SK-N-SH (cell line): Measurements from ENCODE around the gene C10orf143. TPM values are rescaled to one million over a fixed set of nuclear protein-coding genes. Genes with fewer than 3 reads are reported as not detected.

Source experiments
- CTCF ChIA-PET: fragments of 300-600, 350-600 bp; formaldehyde crosslinking; extraction: SDS; loops from one replicate; lab custom pipeline; 2021; lab: Yijun Ruan, JAX
- POLR2A ChIA-PET: fragments of 350-600 bp; sonication (Branson Sonifier 250); formaldehyde crosslinking; extraction: SDS; loops from one replicate; lab custom pipeline; 2020; ENCODE audit warnings: antibody characterized with exemption, inconsistent platforms; lab: Yijun Ruan, JAX
- DNase-seq: peaks from one replicate; pipeline ENCODE4 v3.0.0; 2012
- H2AFZ ChIP-seq: fragments of 200-600 bp; sonication (generic); 2 replicates; pipeline ENCODE4 v1.8.1; 2016; ENCODE audit warnings: antibody characterized with exemption, mild to moderate bottlenecking, low read depth
- H3F3A ChIP-seq: fragments of 200-600 bp; sonication (generic); replicated peaks from 2 replicates; pipeline ENCODE3; 2016; ENCODE audit warnings: antibody characterized with exemption, mild to moderate bottlenecking; ENCODE audit not compliant: insufficient read depth
- H3K27ac ChIP-seq, 2 experiments: fragments of 200-500 bp in 1 of 2; fragments of 200-600 bp in 1 of 2; sonication (Bioruptor generic) in 1 of 2; sonication (generic), shearing (Covaris generic) in 1 of 2; 2 replicates each; pipeline versions ENCODE4 v1.5.1 to v1.6.1; 2014 to 2016; ENCODE audit warnings: low read depth in 2 of 2, inconsistent platforms in 1 of 2, low read length in 1 of 2, mild to moderate bottlenecking in 1 of 2, mixed read lengths in 1 of 2
- H3K27me3 ChIP-seq: fragments of 200-600 bp; sonication (generic), shearing (Covaris generic); 2 replicates; pipeline ENCODE4 v1.6.1; 2016; ENCODE audit warnings: mixed run types; ENCODE audit not compliant: insufficient read depth
- H3K36me3 ChIP-seq, 2 experiments: fragments of 200-500 bp in 1 of 2; fragments of 200-600 bp in 1 of 2; sonication (Bioruptor generic) in 1 of 2; sonication (generic) in 1 of 2; replicated peaks in 1 of 2; 2 replicates each; pipeline versions ENCODE3 to v1.5.1; 2014 to 2016; ENCODE audit warnings: low read length in 1 of 2, mild to moderate bottlenecking in 1 of 2; ENCODE audit not compliant: insufficient read depth in 2 of 2, control insufficient read depth in 1 of 2
- H3K4me1 ChIP-seq, 2 experiments: fragments of 200-500 bp in 1 of 2; fragments of 200-600 bp in 1 of 2; sonication (Bioruptor generic) in 1 of 2; sonication (generic), shearing (Covaris generic) in 1 of 2; 2 replicates each; pipeline versions ENCODE4 v1.5.1 to v1.6.1; 2014 to 2016; ENCODE audit warnings: low read depth in 1 of 2, low read length in 1 of 2, mixed run types in 1 of 2; ENCODE audit not compliant: insufficient read depth in 2 of 2, control insufficient read depth in 1 of 2
- H3K4me2 ChIP-seq: fragments of 200-600 bp; sonication (generic), shearing (Covaris generic); 2 replicates; pipeline ENCODE4 v1.6.1; 2017; ENCODE audit warnings: mixed run types
- H3K4me3 ChIP-seq, 2 experiments: fragments of 200-500 bp in 1 of 2; fragments of 200-600 bp in 1 of 2; sonication (Bioruptor generic) in 1 of 2; sonication (generic), shearing (Covaris generic) in 1 of 2; 2 replicates each; pipeline versions ENCODE4 v1.5.1 to v1.8.1; 2014 to 2016; ENCODE audit warnings: low read depth in 2 of 2, inconsistent platforms in 1 of 2, low read length in 1 of 2, mild to moderate bottlenecking in 1 of 2, mixed read lengths in 1 of 2, moderate library complexity in 1 of 2
- H3K79me2 ChIP-seq: fragments of 200-600 bp; sonication (generic); 2 replicates; pipeline ENCODE4 v1.8.1; 2017; ENCODE audit warnings: mild to moderate bottlenecking; ENCODE audit not compliant: insufficient read depth
- H3K9ac ChIP-seq: fragments of 200-600 bp; sonication (generic); 2 replicates; pipeline ENCODE4 v1.6.1; 2017; ENCODE audit warnings: mixed run types
- H3K9me2 ChIP-seq: fragments of 200-600 bp; sonication (generic); 2 replicates; pipeline ENCODE4 v1.6.1; 2017; ENCODE audit warnings: mixed run types
- H3K9me3 ChIP-seq: fragments of 200-600 bp; sonication (generic); 2 replicates; pipeline ENCODE4 v1.6.1; 2017; ENCODE audit warnings: mixed run types, mild to moderate bottlenecking, moderate library complexity
- H4K20me1 ChIP-seq: fragments of 200-600 bp; sonication (generic); 2 replicates; pipeline ENCODE4 v1.6.1; 2017; ENCODE audit warnings: mild to moderate bottlenecking, mixed run types; ENCODE audit not compliant: insufficient read depth
- ELF1 ChIP-seq: IDR thresholded peaks from 2 replicates; pipeline ENCODE4 v1.4.0; 2012
- EP300 ChIP-seq, 2 experiments: IDR thresholded peaks; 2 replicates each; pipeline versions ENCODE4 v1.4.0 to v1.6.1; 2012; ENCODE audit warnings: borderline replicate concordance in 1 of 2, low read depth in 1 of 2, low read length in 1 of 2
- EZH2phosphoT487 ChIP-seq: fragments of 200-600 bp; sonication (generic); IDR thresholded peaks from 2 replicates; pipeline ENCODE4 v1.6.1; 2017; ENCODE audit warnings: low read depth, mixed run types, mild to moderate bottlenecking, antibody characterized with exemption, moderate library complexity, borderline replicate concordance
- FOXM1 ChIP-seq: IDR thresholded peaks from 2 replicates; pipeline ENCODE4 v1.4.0; 2012; ENCODE audit warnings: low read depth, mild to moderate bottlenecking
- JUND ChIP-seq: IDR thresholded peaks from 2 replicates; pipeline ENCODE4 v1.4.0; 2012
- MXI1 ChIP-seq: IDR thresholded peaks from 2 replicates; pipeline ENCODE4 v1.6.1; 2012; ENCODE audit warnings: mild to moderate bottlenecking, low read depth, low read length, improper control_type of control experiment
- NFIC ChIP-seq: IDR thresholded peaks from 2 replicates; pipeline ENCODE4 v1.4.0; 2012; ENCODE audit warnings: borderline replicate concordance
- RAD21 ChIP-seq: IDR thresholded peaks from 2 replicates; pipeline ENCODE4 v1.6.1; 2012; ENCODE audit warnings: mild to moderate bottlenecking, low read length
- RFX5 ChIP-seq: IDR thresholded peaks from 2 replicates; pipeline ENCODE4 v1.6.1; 2012; ENCODE audit warnings: mild to moderate bottlenecking, improper control_type of control experiment, low read length
- SMC3 ChIP-seq: IDR thresholded peaks from 2 replicates; pipeline ENCODE4 v1.6.1; 2012; ENCODE audit warnings: low read depth, low read length, improper control_type of control experiment
- TAF1 ChIP-seq: IDR thresholded peaks from 2 replicates; pipeline ENCODE4 v1.6.1; 2012; ENCODE audit warnings: low read depth, mild to moderate bottlenecking, low read length, moderate library complexity, borderline replicate concordance
- TCF12 ChIP-seq: IDR thresholded peaks from 2 replicates; pipeline ENCODE4 v1.4.0; 2012
- WGBS: methylation state at CpG from one replicate; pipeline ENCODE4 v1.1.6; 2017; ENCODE audit warnings: low lambda C conversion rate; 5-methylcytosine and 5-hydroxymethylcytosine counted together
- polyA plus RNA-seq, 3 experiments: library from polyadenylated mRNA; depleted of rRNA; stranded (reverse); fragments of >200 nt; gene quantifications; 2 replicates each; pipeline ENCODE4 v1.2.3, GENCODE V29; 2012
- TF ChIP-seq, protein P1 (sequence below): IDR thresholded peaks from 2 replicates; pipeline ENCODE4; 2012
- TF ChIP-seq, protein P2 (sequence below): fragments of 150-350 bp; IDR thresholded peaks from 2 replicates; pipeline ENCODE4 v1.6.1; 2017; ENCODE audit warnings: antibody characterized with exemption, low read length, low read depth, borderline replicate concordance
- TF ChIP-seq, protein P3 (sequence below): IDR thresholded peaks from 2 replicates; pipeline ENCODE4 v1.4.0; 2012; ENCODE audit warnings: low read depth

The C10orf143 gene
- polyA plus RNA-seq, 1 of the 3 experiments (the other 2 are of a cell fraction), result 2.2 TPM

DNA sequence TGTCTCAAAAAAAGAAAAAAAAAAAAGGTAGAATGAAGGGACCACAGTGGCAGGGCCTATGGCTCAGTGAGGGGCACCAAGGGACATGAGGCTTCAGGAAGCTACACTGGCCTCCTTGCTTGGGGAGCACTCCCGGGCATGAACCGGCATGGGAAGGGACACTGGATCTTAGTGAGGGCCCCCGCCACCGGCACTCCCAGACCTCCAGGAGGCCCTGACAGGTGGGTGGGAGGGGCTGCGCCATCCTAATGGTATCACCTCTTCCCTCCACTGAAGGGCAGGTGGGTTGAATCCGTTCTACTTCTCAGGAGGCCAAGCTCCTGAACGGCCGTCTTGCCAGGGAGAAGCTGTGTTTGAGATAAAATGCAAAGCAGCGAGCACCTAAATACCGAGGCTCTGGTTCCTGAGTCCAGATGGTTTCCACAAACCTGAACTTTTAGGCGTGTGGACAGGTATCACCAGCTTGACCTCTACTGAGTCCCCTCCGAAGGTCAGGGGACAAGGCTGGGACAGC is 69.8 kb downstream of the C10orf143 start:
- H3K79me2 ChIP-seq, result no peaks in the 10 kb centered on the region
- no peak overlapping the region for H3K4me2 ChIP-seq
- no peak overlapping the region for H2AFZ ChIP-seq
- no peak overlapping the region for H3K9ac ChIP-seq
- no peak overlapping the region for H3K27ac ChIP-seq
- ChIA-PET CTCF (interaction anchor here (0.9 kb wide), 1 partner anchor 1777 kb away, joined by 3 read pairs; no protein-coding TSS in a partner anchor), POLR2A (no interaction called here)
- H3K27me3 ChIP-seq, result no peaks in the 10 kb centered on the region
- H3K4me1 ChIP-seq, result no peaks in the 10 kb centered on the region
- H3K9me3 ChIP-seq, result no peaks in the 10 kb centered on the region
- WGBS, result 56% methylated on average over 12 of the region's 12 CpGs
- no peaks in the 10 kb centered on the region for H3K9me2 ChIP-seq
- no peaks in the 10 kb centered on the region for H3K36me3 ChIP-seq
- H3K4me3 ChIP-seq, result no peak overlapping the region
- DNase-seq, result no peak
- TF ChIP-seq, protein P1, sequence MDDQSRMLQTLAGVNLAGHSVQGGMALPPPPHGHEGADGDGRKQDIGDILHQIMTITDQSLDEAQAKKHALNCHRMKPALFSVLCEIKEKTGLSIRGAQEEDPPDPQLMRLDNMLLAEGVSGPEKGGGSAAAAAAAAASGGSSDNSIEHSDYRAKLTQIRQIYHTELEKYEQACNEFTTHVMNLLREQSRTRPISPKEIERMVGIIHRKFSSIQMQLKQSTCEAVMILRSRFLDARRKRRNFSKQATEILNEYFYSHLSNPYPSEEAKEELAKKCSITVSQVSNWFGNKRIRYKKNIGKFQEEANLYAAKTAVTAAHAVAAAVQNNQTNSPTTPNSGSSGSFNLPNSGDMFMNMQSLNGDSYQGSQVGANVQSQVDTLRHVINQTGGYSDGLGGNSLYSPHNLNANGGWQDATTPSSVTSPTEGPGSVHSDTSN, result no peak
- TF ChIP-seq JUND (no peak), ELF1 (no peak), EP300 (IDR thresholded peaks at IDR 0.05; ENCODE audit: borderline replicate concordance in 1 of 2, low read depth in 1 of 2, low read length in 1 of 2) (no peak)
- no peaks in the 10 kb centered on the region for H3F3A ChIP-seq
- H4K20me1 ChIP-seq, result no peaks in the 10 kb centered on the region

DNA sequence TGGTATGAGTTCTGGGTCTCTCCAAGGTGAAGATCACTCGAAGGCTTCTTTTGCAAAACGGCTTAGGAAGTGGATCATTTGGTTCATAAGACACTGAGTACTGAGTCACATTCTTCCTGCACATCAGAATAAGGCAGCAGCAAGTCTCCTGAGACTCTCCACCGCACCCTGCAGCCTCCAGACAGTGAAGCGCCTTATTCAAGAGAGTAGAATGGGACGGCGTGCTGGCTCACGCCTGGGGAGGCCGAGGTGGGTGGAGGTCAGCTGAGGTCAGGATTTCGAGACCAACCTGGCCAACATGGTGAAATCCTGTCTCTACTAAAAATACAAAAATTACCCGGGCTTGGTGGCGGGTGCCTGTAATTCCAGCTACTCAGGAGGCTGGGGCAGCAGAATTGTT is 70.3 kb downstream of the C10orf143 start:
- CTCF ChIA-PET, result interaction anchor here (1.4 kb wide), 1 partner anchor 11 kb away, joined by 3 read pairs; no protein-coding TSS in a partner anchor
- 56% methylated on average over 11 of the region's 11 CpGs for WGBS
- Histone ChIP-seq H3K79me2 (no peaks in the 10 kb centered on the region), H4K20me1 (no peaks in the 10 kb centered on the region), H3K4me2 (no peak overlapping the region), H3K9ac (no peak overlapping the region), H3K27ac (no peak overlapping the region), H3K9me2 (no peaks in the 10 kb centered on the region), H3K36me3 (no peaks in the 10 kb centered on the region), H3K9me3 (no peaks in the 10 kb centered on the region), H3K4me3 (no peak overlapping the region), H3K4me1 (no peaks in the 10 kb centered on the region), H3K27me3 (no peaks in the 10 kb centered on the region), H2AFZ (no peak overlapping the region), H3F3A (no peaks in the 10 kb centered on the region)
- POLR2A ChIA-PET, result no interaction called here
- DNase-seq, result no peak
- TF ChIP-seq TCF12 (no peak), NFIC (no peak), ELF1 (no peak), FOXM1 (no peak), JUND (no peak), SMC3 (no peak), RAD21 (no peak), TAF1 (no peak), EZH2phosphoT487 (no peak), RFX5 (no peak), MXI1 (no peak)
- TF ChIP-seq, protein P1, result no peak
- TF ChIP-seq, protein P2, sequence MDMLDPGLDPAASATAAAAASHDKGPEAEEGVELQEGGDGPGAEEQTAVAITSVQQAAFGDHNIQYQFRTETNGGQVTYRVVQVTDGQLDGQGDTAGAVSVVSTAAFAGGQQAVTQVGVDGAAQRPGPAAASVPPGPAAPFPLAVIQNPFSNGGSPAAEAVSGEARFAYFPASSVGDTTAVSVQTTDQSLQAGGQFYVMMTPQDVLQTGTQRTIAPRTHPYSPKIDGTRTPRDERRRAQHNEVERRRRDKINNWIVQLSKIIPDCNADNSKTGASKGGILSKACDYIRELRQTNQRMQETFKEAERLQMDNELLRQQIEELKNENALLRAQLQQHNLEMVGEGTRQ, result no peak
- TF ChIP-seq, protein P3, sequence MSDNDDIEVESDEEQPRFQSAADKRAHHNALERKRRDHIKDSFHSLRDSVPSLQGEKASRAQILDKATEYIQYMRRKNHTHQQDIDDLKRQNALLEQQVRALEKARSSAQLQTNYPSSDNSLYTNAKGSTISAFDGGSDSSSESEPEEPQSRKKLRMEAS, result no peak
